ENCODE data around the gene RER1. TPM values are rescaled to one million over a fixed set of nuclear protein-coding genes. Genes with fewer than 3 reads are reported as not detected.

RER1 gene
- total RNA-seq, 1 donor from 2014 or later = 81.8 TPM

DNA sequence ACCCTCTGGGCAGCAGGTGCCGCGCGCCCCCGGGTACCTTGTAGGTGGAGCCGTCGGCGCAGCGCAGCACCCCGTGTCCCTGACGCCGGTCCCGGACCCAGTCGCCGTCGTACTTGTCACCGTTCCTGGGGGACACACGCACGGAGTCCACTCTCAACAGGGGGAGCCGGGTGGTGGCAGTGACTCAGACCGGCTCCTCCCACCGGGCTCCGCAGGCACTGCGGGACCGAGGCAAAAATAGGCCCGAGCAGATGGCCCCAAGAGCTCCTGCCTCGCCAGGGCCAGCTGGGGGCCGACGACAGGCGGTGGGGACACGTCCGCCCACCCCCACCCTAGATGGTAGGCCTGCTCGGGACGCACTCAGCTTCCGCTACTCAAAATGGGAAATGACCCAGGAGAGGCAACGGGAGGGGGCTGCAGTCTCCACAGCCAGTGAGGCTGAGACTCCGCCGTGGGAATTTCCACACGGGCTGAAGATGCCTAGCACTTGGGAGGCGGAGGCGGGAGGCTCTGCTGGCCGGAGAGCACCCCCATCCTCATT lies 6.6 kb upstream of the RER1 start:
- intact Hi-C loops (cut with DNase I) = no loop called here
- ATAC-seq (ENCODE audit: poor library complexity) = no peak
- peak; percentile 42 for DNase-seq

DNA sequence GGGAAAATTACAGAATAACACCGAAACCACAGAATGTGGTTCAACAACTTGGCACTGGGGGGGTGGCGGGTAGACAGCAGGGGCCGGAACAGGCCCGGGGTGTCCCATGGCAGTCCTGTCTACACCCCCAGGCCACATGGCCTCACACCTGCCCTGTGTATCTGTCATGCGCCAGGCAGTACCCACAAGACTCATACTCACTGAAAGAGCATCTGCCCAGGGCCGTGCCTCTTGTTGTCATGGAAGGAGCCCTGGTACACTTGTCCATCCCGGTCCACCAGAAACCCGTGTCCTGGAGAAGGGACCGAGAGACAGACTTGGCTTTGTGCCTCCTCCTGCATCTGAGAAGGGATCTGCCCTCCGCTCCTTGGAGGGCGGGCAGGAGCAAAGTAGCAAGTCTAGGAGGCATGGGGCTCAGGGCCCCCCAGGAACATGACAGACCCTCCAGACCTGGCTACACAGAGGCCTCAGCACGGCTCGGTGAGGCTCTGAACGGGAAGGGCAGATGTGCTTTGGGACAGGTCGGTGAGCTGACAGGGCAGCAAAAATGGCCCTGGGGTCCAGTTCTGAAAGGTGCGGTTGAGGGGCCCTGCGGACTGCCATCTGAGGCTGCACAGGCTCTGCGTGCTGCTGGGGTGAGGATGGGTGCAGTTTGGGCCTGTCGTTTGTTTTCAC lies 5.9 kb upstream of the RER1 start:
- intact Hi-C loops (cut with DNase I) = no loop called here
- peak; percentile 32 for DNase-seq
- ATAC-seq (ENCODE audit: poor library complexity) = no peak

DNA sequence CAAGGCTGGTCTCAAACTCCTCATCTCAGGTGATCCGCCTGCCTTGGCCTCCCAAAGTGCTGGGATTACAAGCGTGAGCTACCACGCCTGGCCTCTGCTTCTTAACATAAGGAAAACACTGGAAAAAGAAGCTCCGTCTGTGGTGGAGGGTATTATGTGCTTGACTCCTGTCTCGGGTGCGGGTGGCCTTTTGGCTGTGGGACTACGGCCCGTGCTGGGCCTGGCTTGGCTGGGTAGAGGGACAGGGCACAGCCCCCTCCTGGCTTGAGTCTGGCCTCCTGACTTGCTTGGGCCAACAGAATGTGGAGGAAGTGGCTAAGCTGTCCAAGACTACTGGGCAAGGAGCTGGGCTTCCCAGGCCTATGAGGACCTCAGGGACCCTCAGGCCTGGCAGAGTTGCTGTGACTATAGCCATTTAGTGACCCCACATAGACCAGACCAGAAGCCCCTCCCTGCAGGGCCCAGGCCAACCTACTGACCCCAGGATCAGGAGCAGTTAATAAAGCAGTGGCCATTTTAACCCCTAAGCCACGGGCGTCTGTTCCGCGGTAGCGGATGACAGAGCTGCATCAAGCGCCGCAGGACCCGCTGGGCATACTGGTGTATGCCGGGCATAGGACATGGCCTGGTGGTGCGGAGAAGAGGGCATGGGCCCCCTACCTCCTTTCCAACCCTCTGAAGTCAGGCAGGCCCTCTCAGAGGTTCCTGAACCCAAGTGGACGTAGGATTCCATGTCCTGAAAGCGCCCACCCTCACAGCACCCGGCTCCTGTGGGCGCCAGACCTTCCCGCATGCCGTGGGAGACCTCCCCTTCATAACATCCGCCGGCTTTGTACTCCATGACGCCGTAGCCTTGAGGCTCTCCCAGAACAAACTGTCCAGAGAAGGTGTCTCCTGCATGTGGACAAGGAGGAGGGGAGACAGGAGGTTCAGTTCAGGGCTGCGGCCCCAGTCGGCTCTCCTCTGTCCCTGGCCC lies 4.7 kb upstream of the RER1 start:
- intact Hi-C loops (cut with DNase I) = no loop called here
- peak; percentile 30 for DNase-seq
- no peak for ATAC-seq (ENCODE audit: poor library complexity)

DNA sequence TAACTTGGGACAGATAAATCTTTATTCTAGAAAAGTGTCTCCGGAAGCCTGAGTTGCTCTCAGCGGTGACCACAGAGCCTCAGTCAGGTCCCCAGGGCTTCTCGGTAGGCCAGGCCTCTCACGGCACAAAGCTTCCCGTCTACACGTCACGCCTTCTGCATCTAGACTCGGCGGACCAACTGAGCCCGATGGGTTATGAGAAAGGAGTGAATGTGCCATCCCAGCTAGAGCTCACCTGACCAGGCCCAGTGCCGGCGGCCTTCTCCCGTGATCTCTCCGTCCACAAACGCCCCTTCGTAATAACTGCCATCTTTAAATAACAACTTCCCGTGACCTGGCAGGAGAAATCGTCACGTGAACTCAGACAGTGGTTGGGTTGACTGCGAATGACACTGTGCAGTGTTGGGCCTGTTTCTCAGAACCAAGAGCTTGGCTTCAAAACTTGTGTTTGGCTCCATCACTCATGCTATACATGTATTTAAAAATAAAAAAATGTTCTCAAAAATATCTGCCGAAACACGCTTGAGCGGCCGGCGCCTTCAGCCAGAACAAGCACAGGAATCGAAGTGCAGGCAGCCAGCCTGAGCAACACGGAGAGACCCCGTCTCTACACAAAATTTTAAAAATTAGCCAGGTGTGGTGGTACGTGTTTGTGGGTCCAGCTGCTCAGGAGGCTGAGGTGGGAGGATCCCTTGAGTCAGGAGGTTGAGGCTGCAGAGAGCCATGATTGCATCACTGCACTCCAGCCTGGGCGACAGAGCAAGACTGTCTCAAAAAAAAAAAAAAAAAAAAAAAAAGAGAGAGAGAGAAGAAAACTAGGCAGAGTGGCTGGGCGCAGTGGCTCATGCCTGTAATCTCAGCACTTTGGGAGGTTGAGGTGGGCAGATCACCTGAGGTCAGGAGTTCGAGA lies 3.4 kb upstream of the RER1 start:
- ATAC-seq (ENCODE audit: poor library complexity) (no peak), DNase-seq (peak; percentile 21)
- intact Hi-C loops (cut with DNase I) = no loop called here

DNA sequence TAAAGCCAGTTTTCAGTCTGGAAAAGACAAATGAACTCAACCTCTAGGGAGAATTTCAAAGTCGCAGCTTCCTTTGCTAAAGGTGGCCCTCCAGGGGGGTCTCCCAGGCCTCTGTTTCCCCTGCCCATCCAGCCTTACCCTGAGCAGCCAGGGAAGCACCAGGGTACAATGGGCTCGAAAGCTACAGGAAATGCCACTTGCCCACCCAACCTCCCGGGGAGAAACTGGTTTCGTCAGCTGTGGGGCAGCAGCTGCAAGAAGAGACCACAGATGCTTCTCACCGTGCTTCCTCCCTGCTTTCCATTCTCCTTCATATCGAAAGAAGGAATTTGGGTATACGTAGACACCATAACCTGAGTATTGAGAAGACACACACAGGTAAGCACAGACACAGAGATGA lies 2.0 kb upstream of the RER1 start:
- intact Hi-C loops (cut with DNase I) = no loop called here
- no peak for DNase-seq
- no peak for ATAC-seq (ENCODE audit: poor library complexity)

DNA sequence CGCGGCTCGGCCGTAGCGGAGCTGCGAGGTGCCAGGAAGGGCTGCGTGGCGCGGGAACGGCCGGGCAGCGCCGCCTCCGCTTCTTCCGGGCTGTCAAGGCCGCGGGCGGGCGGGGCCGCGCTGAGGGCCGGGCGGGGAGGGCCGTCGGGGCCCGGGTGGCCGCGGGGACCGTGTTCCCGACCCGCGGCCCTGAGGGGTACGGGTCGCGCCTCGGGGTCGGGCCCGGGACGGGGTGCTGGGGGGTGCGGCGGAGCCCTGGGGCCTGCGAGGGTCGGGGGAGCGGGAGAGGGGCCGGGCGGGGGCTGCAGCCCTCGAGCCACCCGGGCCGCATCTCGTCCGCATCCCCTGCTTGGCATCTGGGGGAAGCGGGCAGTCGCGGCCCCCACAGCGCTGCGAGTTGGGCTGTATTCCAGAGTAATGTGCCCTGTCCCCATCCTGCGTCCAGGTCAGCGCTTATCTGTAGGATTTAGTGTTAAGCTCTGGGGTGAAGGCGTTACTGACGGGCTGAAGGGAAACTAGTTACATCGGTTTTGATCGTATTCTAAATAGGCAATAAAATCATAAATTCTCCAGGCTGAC lies 379 bp downstream of the RER1 start:
- ATAC-seq (ENCODE audit: poor library complexity) (peak; percentile 20), DNase-seq (no peak)
- intact Hi-C loops (cut with DNase I) = no loop called here

DNA sequence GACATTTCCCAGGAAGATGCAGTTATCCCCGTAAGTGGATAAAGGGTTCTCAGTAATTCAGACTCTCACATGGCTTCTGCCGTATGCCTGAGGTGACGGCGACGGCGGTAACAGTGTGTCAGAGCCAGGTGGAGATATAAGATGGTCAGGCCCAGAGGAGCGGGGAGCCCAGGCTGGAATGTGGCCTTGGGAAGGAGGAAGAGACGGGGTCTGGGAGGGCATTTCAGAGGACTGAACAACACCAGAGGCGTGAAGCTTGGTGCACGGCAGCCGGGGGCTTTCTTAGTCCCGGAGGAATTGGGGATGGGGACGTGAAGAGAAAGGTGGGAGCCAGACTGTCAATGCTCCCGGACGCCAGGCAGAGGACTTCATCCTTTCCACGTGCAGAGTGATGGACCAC lies 1.0 kb downstream of the RER1 start:
- no peak for DNase-seq
- intact Hi-C loops (cut with DNase I) = no loop called here
- no peak for ATAC-seq (ENCODE audit: poor library complexity)

DNA sequence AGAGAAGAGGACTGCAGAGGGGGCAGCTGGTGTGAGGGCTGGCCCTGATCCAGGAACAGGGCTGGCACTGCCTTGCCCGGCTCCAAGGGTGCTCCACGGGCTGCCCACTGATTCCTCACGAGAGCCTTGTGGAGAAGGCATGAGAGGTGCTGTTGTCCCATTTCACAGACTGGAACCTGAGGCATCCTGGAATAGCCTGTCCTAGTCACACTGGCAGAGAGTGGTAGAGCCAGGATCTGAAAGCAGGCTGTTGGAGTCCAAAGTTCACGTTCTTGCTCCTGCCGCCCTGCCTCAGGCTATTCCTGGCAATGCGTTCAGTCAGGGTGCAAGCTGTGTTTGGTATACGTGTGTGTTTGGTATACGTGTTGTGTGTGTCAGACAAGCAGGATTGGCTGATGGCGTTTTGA lies 1.8 kb downstream of the RER1 start:
- DNase-seq = no peak

DNA sequence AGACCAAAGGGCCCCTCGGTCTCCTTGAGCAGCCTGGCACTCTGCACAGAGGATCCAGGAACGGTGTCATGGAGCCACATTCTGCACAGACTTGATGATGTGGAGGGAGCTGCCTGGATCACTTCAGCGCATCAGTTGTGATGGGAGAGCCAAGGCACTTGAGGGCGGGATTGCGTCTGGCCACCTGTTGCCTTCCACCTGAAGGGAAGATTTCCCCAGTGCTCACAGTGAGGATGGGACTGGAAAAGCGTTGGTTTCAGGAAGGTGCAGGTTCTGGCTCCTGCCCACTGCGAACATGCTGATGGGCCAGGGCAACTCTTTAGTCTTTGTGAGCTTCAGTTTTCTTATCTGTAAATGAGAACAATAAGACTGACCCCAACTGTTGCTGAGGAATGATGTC lies 2.6 kb downstream of the RER1 start:
- intact Hi-C loops (cut with DNase I) = no loop called here
- ATAC-seq (ENCODE audit: poor library complexity) (no peak), DNase-seq (no peak)

More for the DNA sequence above, 1.8 kb downstream of the RER1 start:
- no peak for ATAC-seq (ENCODE audit: poor library complexity)
- intact Hi-C loops (cut with DNase I) = no loop called here

DNA sequence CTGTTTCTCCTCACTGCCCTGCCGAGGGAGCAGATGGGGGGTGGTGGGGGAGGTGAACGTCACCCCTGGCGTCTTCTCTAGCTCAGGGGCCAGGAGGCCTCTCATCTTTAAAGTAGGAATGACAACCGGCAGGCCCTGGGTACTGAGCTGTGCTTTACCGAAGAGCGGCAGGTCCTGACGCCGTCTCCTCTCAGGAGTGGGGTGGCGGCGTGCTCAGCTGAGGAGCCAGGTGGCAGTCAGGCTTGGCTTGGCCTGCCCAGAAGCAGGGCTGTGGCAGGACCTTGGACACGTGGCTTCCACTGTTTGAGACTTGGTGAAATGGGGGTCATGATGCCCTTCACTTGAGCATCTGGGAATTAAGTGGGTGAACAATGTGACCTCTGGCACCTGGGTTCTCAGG lies 3.1 kb downstream of the RER1 start:
- ATAC-seq (ENCODE audit: poor library complexity) = no peak
- intact Hi-C loops (cut with DNase I) = no loop called here

DNA sequence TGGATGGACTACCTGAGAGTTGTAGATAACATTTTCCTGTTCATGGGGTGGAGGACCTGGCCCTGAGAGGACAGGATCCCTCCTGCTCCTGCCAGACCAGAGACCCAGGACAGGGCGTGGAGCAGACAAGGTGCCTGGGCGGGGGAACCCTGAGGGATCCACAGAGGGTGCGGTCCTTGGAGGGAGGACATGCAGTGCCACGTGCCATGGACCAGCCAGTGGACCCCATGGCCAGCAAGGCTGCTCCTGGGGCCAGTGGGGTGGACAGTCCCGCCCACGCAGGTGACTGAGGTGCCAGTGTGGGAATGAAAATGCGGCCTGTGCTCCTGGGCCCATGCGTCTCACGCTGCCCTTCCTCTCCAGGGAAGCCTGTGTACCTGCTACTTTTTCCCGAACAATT lies 3.6 kb downstream of the RER1 start:
- DNase-seq (no peak), ATAC-seq (ENCODE audit: poor library complexity) (no peak)
- intact Hi-C loops (cut with DNase I) = no loop called here

More for the DNA sequence above, 3.1 kb downstream of the RER1 start:
- no peak for DNase-seq

DNA sequence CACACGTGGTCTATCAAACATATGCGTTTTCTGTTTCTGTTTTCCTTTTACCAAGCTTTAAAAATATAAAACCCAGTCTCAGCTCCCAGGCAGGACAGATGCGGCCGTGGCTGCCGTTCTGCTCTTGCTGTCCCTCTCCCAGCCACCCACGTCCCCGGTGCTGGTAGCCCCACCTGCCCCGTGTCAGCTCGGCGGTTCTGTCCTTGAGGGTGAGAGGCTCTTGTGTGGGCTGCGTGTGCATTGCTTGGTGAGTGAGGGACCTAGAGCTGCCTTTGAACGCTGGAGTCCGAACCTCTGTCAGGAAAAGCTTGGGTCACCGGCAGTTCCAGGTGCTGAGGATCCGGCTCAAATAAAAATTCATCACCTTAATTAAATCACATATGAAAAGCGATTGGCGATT lies 4.4 kb downstream of the RER1 start:
- intact Hi-C loops (cut with DNase I) = no loop called here
- no peak for ATAC-seq (ENCODE audit: poor library complexity)
- no peak for DNase-seq

DNA sequence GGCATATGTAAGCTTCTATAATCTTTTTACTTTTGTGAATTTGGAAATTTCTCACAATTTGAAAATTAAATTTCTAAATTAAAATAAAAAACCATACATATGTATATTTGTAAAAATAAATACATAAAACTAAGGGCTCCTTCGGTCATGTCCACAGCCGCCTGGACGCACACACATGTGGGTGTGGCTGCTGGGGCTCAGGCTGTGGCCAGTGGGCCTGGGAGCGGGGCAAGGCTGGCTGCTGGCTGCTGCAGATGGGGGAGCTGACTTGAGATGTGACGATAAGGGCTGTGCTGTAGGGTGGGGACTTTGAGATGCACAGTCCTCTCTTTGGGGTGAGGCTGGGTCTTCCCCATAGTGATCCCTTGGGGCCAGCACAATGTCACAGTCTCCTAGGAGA lies 4.8 kb downstream of the RER1 start:
- DNase-seq (no peak), ATAC-seq (ENCODE audit: poor library complexity) (no peak)
- intact Hi-C loops (cut with DNase I) = no loop called here

DNA sequence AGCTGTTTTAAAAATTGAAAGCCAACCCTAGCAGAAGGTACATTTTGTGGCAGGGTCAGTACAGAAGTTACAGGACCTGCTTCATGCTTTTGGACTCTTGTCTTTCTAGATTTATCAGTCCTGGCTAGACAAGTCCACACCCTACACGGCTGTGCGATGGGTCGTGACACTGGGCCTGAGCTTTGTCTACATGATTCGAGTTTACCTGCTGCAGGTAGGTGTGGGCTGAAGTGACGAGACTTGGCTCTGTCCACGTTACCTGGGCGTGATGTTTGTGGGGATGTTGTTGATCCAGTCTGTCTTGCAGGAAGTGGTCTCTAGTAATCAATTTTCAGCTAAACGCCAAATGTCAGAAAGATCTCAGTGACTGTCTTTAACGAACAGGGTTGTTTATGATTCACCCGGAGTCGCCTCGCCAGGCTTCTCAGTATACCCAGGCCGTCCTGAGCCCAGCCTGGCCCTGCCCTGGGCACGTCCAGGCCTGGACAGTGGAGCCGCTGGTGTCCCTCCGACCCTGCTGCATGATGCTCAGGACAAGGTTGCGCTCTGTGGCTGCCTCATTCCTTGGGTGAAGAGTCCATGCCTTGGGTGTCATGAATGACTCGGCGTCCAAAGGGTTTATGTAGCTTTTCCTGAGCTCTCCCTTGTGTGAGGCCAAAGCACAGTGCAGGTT lies 5.5 kb downstream of the RER1 start:
- intact Hi-C loops (cut with DNase I) = no loop called here
- DNase-seq (no peak), ATAC-seq (ENCODE audit: poor library complexity) (no peak)

DNA sequence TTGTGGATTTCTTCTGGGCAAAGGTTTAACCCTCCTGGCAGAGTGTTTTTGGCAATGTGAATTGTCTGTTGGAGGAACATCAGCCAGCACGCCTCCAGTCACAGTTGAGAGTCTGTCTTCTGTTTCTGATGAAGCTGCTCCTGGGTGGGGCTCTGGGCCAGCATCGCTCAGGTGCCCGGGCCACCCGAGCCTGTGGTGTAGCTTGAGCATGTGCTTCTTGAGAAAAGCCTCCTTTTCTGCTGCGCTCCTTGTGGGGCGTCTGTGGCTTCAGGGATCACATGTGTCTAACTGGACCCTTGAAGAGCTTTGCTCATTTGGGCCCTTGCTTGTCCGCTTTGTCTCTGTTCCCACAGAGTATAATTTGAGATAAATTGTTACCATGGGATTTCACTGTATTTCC lies 7.2 kb downstream of the RER1 start:
- intact Hi-C loops (cut with DNase I) = no loop called here
- DNase-seq (no peak), ATAC-seq (ENCODE audit: poor library complexity) (no peak)

DNA sequence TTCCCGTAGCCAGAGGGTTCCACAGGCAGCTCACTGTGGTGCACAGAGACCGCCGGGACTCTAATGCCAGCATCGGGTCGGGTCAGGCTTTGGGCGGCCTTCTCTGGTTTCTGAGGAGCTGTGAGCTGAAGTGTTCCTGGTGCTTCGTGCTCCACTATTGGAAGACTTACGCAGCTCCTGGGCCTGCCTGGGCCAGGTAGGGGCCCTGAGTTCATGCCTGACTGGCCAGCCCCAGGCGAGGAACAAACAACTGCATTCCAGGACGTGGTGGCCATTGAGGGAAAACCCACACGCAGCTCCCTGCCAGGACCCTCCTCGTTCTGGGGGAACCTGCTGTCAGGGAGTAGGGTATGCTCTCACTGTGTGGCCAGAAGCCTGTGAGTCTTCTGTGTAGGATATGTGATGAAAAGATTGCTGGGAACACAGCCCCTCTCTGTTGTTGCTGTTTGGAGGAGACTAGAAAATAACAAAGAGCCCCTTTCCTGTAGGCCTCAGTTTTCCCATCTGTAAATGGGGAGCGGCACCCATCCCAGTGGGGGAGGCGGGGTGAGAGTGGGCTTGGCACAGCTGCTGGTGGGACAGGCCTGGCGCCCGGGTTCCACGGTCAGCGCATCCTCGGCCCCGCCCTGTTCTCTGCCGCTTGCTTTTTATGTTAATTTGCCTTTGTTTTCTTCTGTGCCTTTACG lies 8.4 kb downstream of the RER1 start:
- no peak for ATAC-seq (ENCODE audit: poor library complexity)
- intact Hi-C loops (cut with DNase I) = no loop called here
- no peak for DNase-seq

DNA sequence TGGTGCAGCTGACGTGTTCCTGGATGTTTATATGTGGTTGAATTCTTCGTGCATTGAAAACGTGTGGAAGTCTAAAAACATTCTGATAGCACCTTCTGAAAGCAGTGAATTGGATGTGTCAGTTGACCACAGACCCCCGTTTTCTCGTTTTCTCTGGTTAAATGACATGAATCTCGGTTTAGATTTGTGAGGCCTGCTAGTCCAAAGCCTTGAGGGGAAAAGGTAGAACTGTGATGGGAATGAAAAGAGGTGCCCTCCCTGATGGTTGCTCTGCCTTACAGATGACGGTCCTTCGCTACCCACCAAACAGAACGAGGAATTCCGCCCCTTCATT lies 8.9 kb downstream of the RER1 start:
- DNase-seq (no peak), ATAC-seq (ENCODE audit: poor library complexity) (no peak)
- intact Hi-C loops (cut with DNase I) = no loop called here

Measured in Right ventricle myocardium superior (tissue), 1 donor.